NB4 (cell line): ENCODE results near the gene CLMP.

Experiments used
- CTCF ChIP-seq: IDR thresholded peaks from one replicate; pipeline ENCODE4 v1.5.1; 2012; ENCODE audit warnings: low read depth, low read length
- MAX ChIP-seq: IDR thresholded peaks from 2 replicates; pipeline ENCODE4 v1.6.1; 2011; ENCODE audit warnings: low read depth, low read length
- MYC ChIP-seq: IDR thresholded peaks from 2 replicates; pipeline ENCODE4 v1.6.1; 2011; ENCODE audit warnings: low read depth, low read length
- POLR2A ChIP-seq: IDR thresholded peaks from 2 replicates; pipeline ENCODE4 v1.6.1; 2011; ENCODE audit warnings: mild to moderate bottlenecking; ENCODE audit not compliant: insufficient read length; ENCODE audit errors: extremely low read depth

GRCh38 chr11:123221096-123221561 lies 26.1 kb upstream of the CLMP start:
- TF ChIP-seq CTCF, result no peak
- TF ChIP-seq MAX, result no peak
- no peak for TF ChIP-seq POLR2A
- no peak for TF ChIP-seq MYC
